ENCODE measurements around the gene PEX14. TPM values are rescaled to one million over a fixed set of nuclear protein-coding genes. Genes with fewer than 3 reads are reported as not detected.
A peak's percentile ranks its signal among the peaks of the same experiment; 100 is the strongest.

The PEX14 gene
- total and polyA plus RNA-seq, 9 of the 15 experiments (the other 6 are each of a cell fraction or from before 2014, with no cell fraction given): 2.6 to 45.7 (median 22.7) TPM

DNA sequence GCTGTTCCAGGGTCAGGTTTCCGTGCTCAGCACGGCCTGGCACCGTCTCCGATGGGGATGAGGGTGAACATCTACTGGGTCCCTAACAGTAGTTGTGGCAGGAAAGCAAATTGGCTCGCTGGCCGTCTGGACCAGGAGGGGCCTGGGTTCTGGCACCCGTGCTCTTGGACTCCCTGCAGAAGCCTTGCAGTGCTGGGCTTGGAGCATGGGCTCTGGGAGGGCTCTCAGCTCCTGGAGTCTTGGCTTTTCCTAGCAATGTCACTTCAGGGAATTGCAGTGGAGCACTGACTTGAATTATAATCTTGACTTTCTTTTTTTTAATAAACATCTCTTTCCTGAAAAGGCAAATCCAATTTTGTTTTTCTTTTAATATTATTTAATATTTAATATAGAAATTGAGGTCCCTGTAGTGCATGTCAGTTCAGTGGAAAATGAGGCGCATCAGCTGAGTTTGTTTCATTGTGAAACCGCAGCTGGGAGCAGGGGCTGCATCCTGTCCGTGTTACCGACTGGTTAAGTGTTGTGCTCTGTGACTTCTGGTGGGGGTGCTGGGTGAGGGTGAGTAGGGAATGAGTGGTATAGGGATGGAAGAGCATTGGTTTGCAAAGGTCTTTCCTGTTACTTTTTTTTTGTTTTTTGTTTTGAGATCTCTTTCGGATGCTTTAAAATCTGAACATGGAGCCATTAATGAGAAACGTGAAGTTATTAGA lies 64.1 kb downstream of the PEX14 start:
- Histone ChIP-seq H3K27me3 (ENCODE audit: control insufficient read depth in 2 of 2, insufficient read depth in 2 of 2, low read length in 2 of 2) (no peaks in the 10 kb centered on the region), H4K20me1 (replicated peaks; ENCODE audit: control insufficient read depth, insufficient read depth, low read length) (peaks cover 6% of the 10 kb centered on the region; the same call in 1 of the 2 replicates), H3K4me2 (ENCODE audit: insufficient read depth, low read length) (no peak overlapping the region), H3K4me1 (replicated peaks in 1 of 2; ENCODE audit: control insufficient read depth in 2 of 2, insufficient read depth in 2 of 2, low read length in 2 of 2) (peaks cover 8 to 12% of the 10 kb centered on the region in 2 experiments; a peak in 4 of 5 replicates), H3K9me3 (replicated peaks; ENCODE audit: control insufficient read depth, insufficient read depth, low read depth, low read length) (no peaks in the 10 kb centered on the region), H3K27ac (ENCODE audit: extremely low read depth, low read depth, low read length) (no peak overlapping the region; the same call in 2 of the 3 replicates), H3K9ac (ENCODE audit: insufficient read depth in 1 of 2, low read depth in 2 of 2, low read length in 2 of 2) (peak overlapping the region in 1 of 2 experiments; percentile 29; a peak in 1 of 4 replicates), H3K4me3 (no peak overlapping the region), H2AFZ (ENCODE audit: low read depth, low read length) (no peak overlapping the region), H3K79me2 (ENCODE audit: control insufficient read depth, insufficient read depth, low read length) (peaks cover 14% of the 10 kb centered on the region), H3K9me1 (ENCODE audit: control insufficient read depth, insufficient read depth, low read length) (no peaks in the 10 kb centered on the region), H3K36me3 (ENCODE audit: control insufficient read depth, insufficient read depth, low read length) (peaks cover 50% of the 10 kb centered on the region)
- ATAC-seq (peak; percentile 36; the same call in 2 of the 3 replicates), FAIRE-seq (no peak), DNase-seq (ENCODE audit: extremely low read depth in 1 of 4, low spot score in 3 of 4) (no peak)
- no TSS peak for BruUV-seq (replicated peaks)
- in situ Hi-C loops (cut with MboI): no loop called here
- intact Hi-C loops (cut with micrococcal nuclease): no loop called here
- WGBS (ENCODE audit: insufficient coverage, low coverage, missing lambda C conversion rate): 74% methylated on average over 13 of the region's 13 CpGs
- ChIA-PET POLR2A (interaction anchor here (1.2 to 3.6 kb wide), 2 partner anchors 10 to 18 kb away, joined by 3 to 15 read pairs; no protein-coding TSS in a partner anchor), CTCF (ENCODE audit: low intra/inter-chr PET ratio) (no interaction called here)
- 0 out of 2 replicates have a peak, but pooled peaks have one; percentile 6 for TF ChIP-seq CXXC5 (CRISPR knock-in tag; IDR thresholded peaks at IDR 0.05)
- TF ChIP-seq, protein P1, sequence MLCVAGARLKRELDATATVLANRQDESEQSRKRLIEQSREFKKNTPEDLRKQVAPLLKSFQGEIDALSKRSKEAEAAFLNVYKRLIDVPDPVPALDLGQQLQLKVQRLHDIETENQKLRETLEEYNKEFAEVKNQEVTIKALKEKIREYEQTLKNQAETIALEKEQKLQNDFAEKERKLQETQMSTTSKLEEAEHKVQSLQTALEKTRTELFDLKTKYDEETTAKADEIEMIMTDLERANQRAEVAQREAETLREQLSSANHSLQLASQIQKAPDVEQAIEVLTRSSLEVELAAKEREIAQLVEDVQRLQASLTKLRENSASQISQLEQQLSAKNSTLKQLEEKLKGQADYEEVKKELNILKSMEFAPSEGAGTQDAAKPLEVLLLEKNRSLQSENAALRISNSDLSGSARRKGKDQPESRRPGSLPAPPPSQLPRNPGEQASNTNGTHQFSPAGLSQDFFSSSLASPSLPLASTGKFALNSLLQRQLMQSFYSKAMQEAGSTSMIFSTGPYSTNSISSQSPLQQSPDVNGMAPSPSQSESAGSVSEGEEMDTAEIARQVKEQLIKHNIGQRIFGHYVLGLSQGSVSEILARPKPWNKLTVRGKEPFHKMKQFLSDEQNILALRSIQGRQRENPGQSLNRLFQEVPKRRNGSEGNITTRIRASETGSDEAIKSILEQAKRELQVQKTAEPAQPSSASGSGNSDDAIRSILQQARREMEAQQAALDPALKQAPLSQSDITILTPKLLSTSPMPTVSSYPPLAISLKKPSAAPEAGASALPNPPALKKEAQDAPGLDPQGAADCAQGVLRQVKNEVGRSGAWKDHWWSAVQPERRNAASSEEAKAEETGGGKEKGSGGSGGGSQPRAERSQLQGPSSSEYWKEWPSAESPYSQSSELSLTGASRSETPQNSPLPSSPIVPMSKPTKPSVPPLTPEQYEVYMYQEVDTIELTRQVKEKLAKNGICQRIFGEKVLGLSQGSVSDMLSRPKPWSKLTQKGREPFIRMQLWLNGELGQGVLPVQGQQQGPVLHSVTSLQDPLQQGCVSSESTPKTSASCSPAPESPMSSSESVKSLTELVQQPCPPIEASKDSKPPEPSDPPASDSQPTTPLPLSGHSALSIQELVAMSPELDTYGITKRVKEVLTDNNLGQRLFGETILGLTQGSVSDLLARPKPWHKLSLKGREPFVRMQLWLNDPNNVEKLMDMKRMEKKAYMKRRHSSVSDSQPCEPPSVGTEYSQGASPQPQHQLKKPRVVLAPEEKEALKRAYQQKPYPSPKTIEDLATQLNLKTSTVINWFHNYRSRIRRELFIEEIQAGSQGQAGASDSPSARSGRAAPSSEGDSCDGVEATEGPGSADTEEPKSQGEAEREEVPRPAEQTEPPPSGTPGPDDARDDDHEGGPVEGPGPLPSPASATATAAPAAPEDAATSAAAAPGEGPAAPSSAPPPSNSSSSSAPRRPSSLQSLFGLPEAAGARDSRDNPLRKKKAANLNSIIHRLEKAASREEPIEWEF (CRISPR knock-in tag; IDR thresholded peaks at IDR 0.05): no peak
